NT2/D1 (cell line): ENCODE data around the gene KIF7.

Experiments
- SUZ12 ChIP-seq: IDR thresholded peaks from 2 replicates; pipeline ENCODE4 v1.6.1; 2011; ENCODE audit not compliant: insufficient read length, insufficient read depth; ENCODE audit errors: extremely low read depth
- YY1 ChIP-seq: IDR thresholded peaks from 2 replicates; pipeline ENCODE4 v1.6.1; 2011; ENCODE audit not compliant: insufficient read length, insufficient read depth
- ZNF274 ChIP-seq: IDR thresholded peaks from 2 replicates; pipeline ENCODE4 v1.6.1; 2011; ENCODE audit warnings: mild to moderate bottlenecking, low read depth, low read length

DNA sequence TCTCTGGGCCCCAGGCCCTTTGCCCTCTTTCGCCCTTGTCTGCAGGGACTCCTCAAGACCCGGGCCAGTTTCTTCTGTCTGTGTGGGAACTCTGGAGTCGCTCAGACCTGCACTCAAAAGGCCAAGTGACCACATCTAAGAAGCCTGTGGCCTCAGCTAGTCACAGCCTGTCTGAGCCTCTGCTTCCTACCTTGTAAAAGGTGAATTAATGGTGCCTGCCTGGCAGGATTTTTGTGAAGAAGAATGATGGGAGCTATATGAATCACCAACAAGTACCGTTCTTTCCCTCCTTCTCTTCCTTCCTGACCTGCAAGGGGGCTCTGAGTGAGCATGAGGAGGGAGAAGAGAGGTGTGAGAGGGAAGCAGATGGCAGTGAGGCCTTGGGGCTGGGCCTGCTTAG is 16.4 kb upstream of the KIF7 start:
- TF ChIP-seq SUZ12, result no peak
- no peak for TF ChIP-seq ZNF274
- TF ChIP-seq YY1, result no peak
